Stimulated activated CD4-positive, alpha-beta T cell treated with anti-CD3 and anti-CD28 coated beads, Interleukin-12 subunit alpha, Interleukin-12 subunit beta, amount 100 ng/mL, for 48 hours (primary cell): ENCODE results near the gene CD276.
"Not testable (repeated sequence)": the region's sequence is repeated elsewhere in the genome, so short reads cannot be mapped to it uniquely, and the experiment has no call there.

Experiments
- DNase-seq, 3 donors: peaks; one replicate each; pipeline ENCODE4 v3.0.0-alpha.2; 2020; ENCODE audit warnings: low read depth in 2 of 3, low spot score in 1 of 3

CD276 gene

DNA sequence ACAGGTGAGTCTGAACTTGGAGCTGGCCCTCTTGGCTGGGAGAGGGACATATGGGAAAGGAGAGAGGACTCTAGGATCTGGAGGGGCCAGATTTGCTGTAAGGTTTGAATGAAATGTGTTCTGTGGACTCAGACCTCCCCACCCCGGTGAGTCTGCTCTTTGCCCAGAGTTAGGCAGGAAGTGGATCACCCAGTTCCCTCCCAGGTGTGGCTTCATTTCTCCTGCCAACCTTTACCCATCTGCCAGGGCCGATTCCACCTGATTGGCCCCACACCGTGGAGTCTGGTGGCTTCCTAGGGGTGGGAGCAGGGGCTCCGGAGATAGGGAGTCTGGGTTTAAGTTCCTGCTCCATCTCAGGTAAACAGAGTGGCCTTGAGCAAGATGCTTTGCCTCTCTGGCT, 25.5 kb downstream of the CD276 start:
- DNase-seq, result no peak

- DNase-seq, result no peak
These were observed 26.1 kb downstream of the CD276 start for GRCh38 chr15:73710321-73710720.

GRCh38 chr15:73711526-73711925, 27.3 kb downstream of the CD276 start:
- DNase-seq, result no peak

DNA sequence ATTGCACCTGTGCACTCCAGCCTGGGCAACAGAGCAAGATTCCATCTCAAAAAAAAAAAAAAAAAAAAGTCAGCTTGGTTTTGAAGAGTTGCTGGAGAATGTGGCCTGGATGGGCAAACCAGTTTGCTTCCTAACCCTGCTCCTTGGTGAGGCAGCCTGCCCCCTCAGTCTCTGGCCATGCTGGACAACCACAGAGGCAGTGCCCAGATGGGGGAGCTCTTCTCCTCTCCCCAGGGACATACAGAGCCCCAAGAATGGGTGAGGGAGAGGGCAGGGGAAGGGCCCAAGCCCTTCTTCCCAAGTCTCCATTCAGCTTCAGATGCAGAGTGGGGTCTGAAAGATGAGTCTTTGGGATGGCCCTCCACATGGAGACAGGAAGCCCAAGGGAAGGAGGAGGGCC, 27.9 kb downstream of the CD276 start:
- no peak for DNase-seq

GRCh38 chr15:73714695-73715301, 30.6 kb downstream of the CD276 start:
- DNase-seq, result no peak

DNA sequence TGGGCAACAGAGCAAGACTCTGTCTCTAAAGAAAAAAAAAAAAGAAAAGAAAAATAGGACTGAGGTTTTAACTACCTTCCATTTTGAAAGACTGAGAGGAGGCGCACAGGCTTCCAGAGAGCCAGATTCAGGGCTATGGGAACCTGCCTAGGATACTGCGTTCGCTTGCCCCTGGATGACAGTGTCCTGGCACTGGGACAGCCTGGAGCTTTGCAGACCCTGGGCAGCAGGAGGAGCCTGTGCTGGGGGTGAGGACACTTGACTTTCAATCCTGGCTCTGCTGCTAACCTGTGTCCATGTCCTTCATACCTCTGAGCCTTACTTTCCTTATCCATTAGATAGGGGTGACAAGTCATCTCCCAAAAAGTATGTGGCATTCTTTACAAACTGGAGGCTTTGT, 31.2 kb downstream of the CD276 start:
- no peak for DNase-seq

- no peak for DNase-seq
These were observed 32.2 kb downstream of the CD276 start for GRCh38 chr15:73716417-73716816.

GRCh38 chr15:73717206-73717605, 33.0 kb downstream of the CD276 start:
- no peak for DNase-seq

DNA sequence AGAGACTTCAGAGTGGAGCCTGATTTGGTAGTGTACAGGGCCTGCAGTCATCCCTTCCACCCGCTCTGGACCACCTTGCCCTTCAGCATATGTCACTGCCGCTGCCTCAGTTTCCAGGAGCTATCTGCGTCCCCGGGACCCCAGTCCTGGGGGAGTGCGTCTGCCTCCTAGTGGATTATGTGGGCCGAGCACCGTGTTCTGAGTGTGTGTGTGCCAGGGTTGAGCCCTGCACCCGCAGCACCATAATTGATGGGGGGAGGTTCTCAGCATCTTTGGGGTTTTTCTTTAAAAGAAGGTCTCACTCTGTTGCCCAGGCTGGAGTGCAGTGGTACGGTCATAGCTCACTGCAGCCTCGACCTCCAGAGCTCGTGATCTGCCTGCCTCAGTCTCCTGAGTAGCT, 33.6 kb downstream of the CD276 start:
- no peak for DNase-seq

- no peak for DNase-seq
These were observed 34.5 kb downstream of the CD276 start for GRCh38 chr15:73718694-73719093.

DNA sequence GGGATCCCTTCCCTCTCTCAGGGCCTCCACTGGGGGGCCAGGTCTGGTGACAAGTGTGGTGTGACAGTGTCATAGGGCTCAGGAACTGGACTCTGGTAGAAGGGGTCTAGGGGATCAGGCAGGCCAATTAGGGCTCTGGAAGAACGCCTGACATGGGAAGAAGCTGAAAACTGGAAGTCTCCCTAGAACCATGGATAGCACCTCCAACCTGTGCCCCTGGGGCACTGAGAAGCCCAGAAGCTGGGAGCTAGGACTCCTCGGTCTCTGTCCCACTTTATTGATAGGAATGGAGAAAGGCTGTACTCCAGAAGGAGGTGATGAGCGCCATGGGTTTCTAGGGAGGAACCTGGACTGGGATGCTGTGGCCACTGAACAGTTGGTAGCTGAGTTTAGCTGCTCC, 38.2 kb downstream of the CD276 start:
- no peak for DNase-seq

GRCh38 chr15:73723191-73723590, 39.0 kb downstream of the CD276 start:
- no peak for DNase-seq

GRCh38 chr15:73724212-73724611, 40.0 kb downstream of the CD276 start:
- DNase-seq, result no peak

DNA sequence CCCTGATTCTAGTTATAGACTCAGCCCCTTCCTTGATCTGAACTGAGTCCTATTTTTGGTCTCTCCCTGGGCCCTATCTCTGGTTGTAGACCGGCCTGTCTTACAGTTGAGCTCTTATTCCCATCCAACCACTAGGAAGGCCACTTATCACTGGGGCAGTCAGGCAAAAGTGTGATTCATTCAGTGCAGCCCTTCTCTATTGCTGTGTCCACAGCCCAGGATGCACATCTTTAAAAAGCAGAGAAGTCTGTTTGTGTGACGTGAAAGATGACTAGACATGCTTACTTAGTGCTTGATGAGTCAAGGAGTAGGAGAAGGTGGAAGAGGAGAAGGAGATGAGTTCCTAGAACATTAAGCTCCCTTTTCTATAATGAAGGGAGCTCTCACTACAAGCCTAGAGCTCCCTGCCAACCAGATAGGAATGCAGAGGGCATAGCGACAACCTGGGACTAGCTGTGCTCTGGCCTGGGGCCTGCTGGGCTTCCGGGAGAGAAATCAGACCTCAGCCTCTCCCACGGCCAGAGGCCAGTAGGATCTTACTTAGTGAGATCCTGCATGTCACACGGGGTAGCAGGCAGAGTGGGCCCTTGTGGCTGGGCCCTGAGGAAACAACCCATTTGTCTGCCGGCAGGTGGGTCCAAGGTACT, 43.3 kb downstream of the CD276 start:
- no peak for DNase-seq

GRCh38 chr15:73732051-73732450, 47.9 kb downstream of the CD276 start:
- not testable (repeated sequence) for DNase-seq

GRCh38 chr15:73732930-73733329, 48.7 kb downstream of the CD276 start:
- no peak for DNase-seq

GRCh38 chr15:73737535-73737934, 53.4 kb downstream of the CD276 start:
- DNase-seq, result no peak

DNA sequence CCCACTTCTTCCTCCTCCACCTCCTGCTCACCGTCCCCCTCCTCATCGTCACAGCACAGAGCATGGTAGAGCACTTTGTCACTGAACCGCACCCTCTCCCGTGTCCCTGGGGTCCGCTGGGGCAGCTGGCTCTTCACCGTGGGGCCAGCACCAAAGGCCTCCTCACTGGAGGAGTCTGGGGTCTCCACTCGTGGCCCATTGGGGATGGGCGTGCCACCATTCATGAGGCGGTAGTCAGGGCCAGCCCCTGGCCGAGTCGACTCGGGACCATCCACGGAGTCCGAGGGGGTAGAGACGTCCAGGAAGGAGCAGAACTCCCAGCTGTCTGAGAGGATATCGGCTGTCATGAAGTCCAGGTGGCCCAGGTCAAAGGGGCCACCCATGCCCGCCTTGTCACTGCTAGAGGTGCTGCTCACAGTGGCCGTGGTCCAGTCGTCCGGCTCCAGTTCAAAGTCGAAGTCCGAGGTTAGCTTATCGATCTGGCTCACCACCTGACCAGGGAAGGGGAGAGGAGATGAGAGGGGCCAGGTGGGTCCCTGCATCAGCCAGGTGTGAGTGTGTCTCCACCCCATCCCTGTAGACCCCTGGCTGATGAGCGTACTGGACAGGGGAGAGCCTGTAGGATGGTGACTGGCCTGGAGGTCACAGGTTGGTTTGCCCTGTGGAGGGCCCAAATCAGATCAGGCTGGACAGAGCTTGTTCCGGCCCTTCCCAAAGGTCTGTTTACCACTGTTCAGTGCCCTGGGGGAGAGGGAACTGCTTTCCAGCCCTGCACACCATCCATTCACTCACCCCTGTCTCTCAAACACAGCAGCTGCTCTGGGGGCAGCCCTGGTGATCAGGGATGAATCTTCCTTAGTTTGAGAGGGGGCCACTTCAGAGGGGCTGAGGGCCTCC, 56.2 kb downstream of the CD276 start:
- DNase-seq, result no peak

DNA sequence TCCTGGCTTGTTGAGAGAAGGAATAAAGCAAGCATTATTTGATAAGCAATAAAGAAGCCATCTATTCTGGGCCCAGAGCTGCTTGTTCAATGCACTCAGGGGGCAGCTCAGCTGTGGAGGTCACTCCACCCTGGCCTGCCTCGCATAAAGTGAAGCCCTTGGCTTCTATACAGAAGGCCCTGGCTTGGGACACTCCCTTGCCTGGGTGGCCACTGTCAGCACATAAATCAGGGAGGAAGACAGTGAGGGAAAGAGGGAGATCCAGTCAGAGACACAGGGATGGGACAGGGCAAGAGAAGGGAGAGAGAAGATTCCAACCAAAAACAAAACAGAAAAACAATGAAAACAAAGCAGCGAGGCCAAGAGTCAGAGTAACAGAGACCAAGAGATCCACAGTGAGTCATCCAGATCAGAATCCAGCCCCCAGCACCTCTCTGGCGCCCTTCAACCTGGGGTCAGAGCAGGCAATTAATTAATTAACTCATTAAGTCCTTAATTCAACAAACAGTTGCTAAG, 57.2 kb downstream of the CD276 start:
- DNase-seq, result no peak

GRCh38 chr15:73744293-73744692, 60.1 kb downstream of the CD276 start:
- no peak for DNase-seq

DNA sequence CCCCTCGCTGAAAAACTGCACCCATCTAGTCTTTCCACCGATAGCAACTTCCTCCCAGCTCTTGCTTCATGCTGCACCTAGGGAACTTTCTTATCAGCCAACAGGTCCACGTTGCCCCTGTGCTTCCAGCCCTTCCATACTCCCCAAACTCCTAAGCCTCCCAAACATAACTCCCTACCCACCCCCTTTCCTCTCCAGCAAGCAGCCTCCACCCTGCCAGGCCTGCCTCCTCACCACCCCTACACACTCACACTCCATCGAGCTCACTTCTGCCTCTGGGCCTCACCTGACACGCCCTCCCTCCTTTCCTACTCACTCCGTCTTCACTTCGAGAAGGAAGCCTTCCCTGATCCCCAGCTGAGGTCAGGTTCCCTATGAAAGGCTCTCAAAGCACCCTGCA, 60.9 kb downstream of the CD276 start:
- no peak for DNase-seq

GRCh38 chr15:73746261-73746660, 62.1 kb downstream of the CD276 start:
- no peak for DNase-seq
